Common myeloid progenitor, CD34-positive (primary cell): Measurements from ENCODE around the gene NIPAL4.

Experiments used
- CTCF ChIA-PET: fragments of 350-600 bp; sonication (Branson Sonifier 250); formaldehyde crosslinking; loops from one replicate; lab custom pipeline; 2021; ENCODE audit warnings: antibody characterized with exemption; lab: Charles Lee
- POLR2A ChIA-PET: fragments of 350-600 bp; sonication (Branson Sonifier 250); formaldehyde crosslinking; loops from one replicate; lab custom pipeline; 2021; ENCODE audit warnings: antibody characterized with exemption; lab: Charles Lee
- DNase-seq, 3 donors: peaks; one replicate each; pipeline versions ENCODE4 v3.0.0 to v3.0.0-alpha.2; 2013
- H3K27ac ChIP-seq, 2 experiments: 1 replicate in 1 of 2; 2 replicates in 1 of 2; pipeline ENCODE4 v1.7.0; 2013; ENCODE audit warnings: inconsistent platforms in 2 of 2, low read length in 2 of 2, mild to moderate bottlenecking in 2 of 2, low read depth in 1 of 2, moderate library complexity in 1 of 2; ENCODE audit not compliant: severe bottlenecking in 2 of 2, insufficient read depth in 1 of 2, poor library complexity in 1 of 2
- H3K27me3 ChIP-seq, 5 experiments: replicated peaks in 2 of 5; 1 replicate in 3 of 5; 2 replicates in 2 of 5; pipeline versions ENCODE4 v1.6.1 to v1.7.0; 2013; ENCODE audit warnings: low read length in 4 of 5, mild to moderate bottlenecking in 2 of 5, moderate library complexity in 2 of 5, inconsistent platforms in 1 of 5; ENCODE audit not compliant: insufficient read depth in 5 of 5, control insufficient read depth in 4 of 5
- H3K36me3 ChIP-seq, 4 experiments: 1 replicate in 2 of 4; 2 replicates in 2 of 4; pipeline versions ENCODE4 v1.6.1 to v1.7.0; 2013; ENCODE audit warnings: low read length in 3 of 4, control low read depth in 1 of 4, mild to moderate bottlenecking in 1 of 4; ENCODE audit not compliant: control insufficient read depth in 4 of 4, insufficient read depth in 4 of 4
- H3K4me1 ChIP-seq, 4 experiments: 1 replicate in 3 of 4; 2 replicates in 1 of 4; pipeline versions ENCODE4 v1.6.1 to v1.7.1; 2013; ENCODE audit warnings: low read length in 3 of 4, mild to moderate bottlenecking in 3 of 4, control low read depth in 1 of 4, inconsistent platforms in 1 of 4, moderate library complexity in 1 of 4; ENCODE audit not compliant: control insufficient read depth in 4 of 4, insufficient read depth in 4 of 4; ENCODE audit errors: control extremely low read depth in 1 of 4
- H3K4me3 ChIP-seq, 7 experiments: 1 replicate in 4 of 7; 2 replicates in 3 of 7; pipeline versions ENCODE4 v1.5.1 to v1.7.0; 2013; ENCODE audit warnings: mild to moderate bottlenecking in 7 of 7, low read length in 6 of 7, moderate library complexity in 6 of 7, inconsistent platforms in 2 of 7, low read depth in 2 of 7, control low read depth in 1 of 7; ENCODE audit not compliant: insufficient read depth in 4 of 7, control insufficient read depth in 1 of 7; ENCODE audit errors: extremely low read depth in 1 of 7
- H3K9me3 ChIP-seq, 5 experiments: 1 replicate in 4 of 5; 2 replicates in 1 of 5; pipeline versions ENCODE4 v1.6.1 to v1.7.1; 2013; ENCODE audit warnings: low read length in 4 of 5, mild to moderate bottlenecking in 2 of 5, inconsistent platforms in 1 of 5, low read depth in 1 of 5, moderate library complexity in 1 of 5; ENCODE audit not compliant: control insufficient read depth in 4 of 5, insufficient read depth in 2 of 5; ENCODE audit errors: control extremely low read depth in 1 of 5
- WGBS: methylation state at CpG from one replicate; pipeline ENCODE4 v1.1.5; 2013; ENCODE audit not compliant: insufficient coverage; 5-methylcytosine and 5-hydroxymethylcytosine counted together

NIPAL4 gene

DNA sequence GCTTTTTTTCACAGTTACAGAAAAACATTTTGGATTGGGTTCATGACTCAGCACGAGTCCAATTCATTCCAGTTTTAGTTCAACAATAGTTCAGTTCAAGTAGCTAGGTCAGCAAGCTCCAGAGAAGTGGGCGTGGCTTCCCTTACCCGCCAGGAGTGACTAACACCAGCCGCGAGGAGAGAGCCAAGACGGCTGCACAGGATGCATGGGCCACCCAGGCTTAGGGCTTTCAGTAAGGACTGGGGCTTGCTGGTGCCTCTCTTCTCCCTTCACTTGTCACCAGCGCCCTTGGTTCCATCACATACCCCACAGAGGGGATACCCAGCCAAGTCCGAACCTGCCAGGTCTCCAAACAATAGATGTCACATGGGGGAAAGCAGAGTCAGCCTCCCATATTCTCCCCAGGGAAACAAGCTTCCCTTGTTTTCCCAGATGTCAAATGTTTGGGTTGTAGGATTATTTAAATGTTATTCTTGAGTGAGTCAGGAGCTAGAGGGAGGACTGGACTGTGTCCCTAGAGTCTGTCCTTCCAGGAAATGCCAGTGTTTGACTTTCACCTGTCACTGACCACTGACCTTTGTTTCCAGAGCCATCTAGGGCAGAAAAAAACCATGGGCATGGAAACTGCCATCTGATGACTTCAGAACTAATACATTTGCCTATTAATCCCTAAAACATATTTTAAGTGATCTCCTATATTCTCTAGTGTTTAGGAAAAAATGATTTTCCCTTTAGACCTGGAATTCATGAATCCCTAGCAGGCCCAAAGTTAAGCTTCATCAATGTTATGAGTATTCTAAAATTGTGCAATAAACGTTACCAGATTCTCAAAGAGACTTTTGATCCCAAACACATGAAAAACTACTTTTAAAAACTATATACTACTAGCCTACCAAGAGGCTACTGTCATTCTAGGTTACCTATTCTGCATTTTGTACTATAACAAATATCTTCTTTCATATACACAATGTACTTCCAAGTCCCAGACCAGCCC lies 51.9 kb downstream of the NIPAL4 start:
- peaks cover 0 to 5% (median 0%) of the 10 kb centered on the region in 4 experiments for H3K4me1 ChIP-seq
- no peaks in the 10 kb centered on the region for H3K27me3 ChIP-seq
- ChIA-PET CTCF (no interaction called here), POLR2A (no interaction called here)
- H3K9me3 ChIP-seq, result no peaks in the 10 kb centered on the region
- H3K4me3 ChIP-seq, result no peak overlapping the region
- 61% methylated on average over 7 of the region's 9 CpGs for WGBS
- no peak overlapping the region for H3K27ac ChIP-seq
- peak in 2 of 3 donors; percentile 55 to 58 for DNase-seq
- no peaks in the 10 kb centered on the region for H3K36me3 ChIP-seq

DNA sequence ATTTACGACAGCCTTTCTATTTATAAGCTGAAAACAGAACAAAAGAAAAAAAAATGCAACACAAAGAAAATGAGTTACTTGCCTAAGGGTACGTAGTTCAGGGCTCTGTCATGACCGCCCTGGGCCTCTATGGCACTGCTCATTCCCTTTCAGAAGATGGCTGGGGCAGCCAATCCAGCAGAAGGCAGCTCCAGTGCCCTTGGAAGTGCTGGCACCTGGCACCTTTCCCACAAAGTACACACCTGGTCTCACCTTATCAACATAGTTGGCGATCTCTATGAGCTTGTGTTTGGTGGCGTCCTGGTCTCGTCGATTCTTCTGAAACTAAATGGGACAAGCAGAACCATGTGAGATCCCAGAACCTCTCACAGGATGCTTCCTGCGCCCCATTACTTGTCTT lies 53.2 kb downstream of the NIPAL4 start:
- Histone ChIP-seq H3K27me3 (no peaks in the 10 kb centered on the region), H3K36me3 (no peaks in the 10 kb centered on the region), H3K4me3 (no peak overlapping the region), H3K27ac (no peak overlapping the region), H3K9me3 (no peaks in the 10 kb centered on the region), H3K4me1 (peaks cover 0 to 5% (median 0%) of the 10 kb centered on the region in 4 experiments)
- CTCF ChIA-PET, result interaction anchor here (0.8 kb wide), 1 partner anchor 36 kb away, joined by 3 read pairs; no protein-coding TSS in a partner anchor
- 88% methylated on average over 7 of the region's 8 CpGs for WGBS
- no peak for DNase-seq
- POLR2A ChIA-PET, result interaction anchor here (0.6 kb wide), 1 partner anchor 44 kb away, joined by 3 read pairs; no protein-coding TSS in a partner anchor

DNA sequence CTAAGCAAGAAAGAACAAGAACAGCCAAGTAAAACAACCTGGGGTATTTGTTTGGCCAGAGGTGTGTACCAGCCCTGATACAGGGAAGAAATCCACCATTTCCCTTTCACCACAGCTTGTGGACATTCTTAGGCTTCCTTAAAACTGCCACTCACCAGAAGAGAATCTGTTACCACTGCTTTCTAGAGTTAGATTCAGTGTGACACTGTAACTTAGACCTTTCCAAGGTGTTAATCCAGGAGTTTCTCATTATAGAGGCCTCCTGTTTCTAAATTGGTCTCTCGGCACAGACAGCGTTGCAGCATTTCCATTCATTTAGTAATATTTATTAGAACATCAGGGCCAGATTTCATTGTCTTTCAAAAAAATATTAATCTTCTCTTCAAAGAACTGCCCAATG lies 55.0 kb downstream of the NIPAL4 start:
- Histone ChIP-seq H3K27ac (no peak overlapping the region), H3K4me1 (peaks cover 0 to 5% (median 0%) of the 10 kb centered on the region in 4 experiments), H3K9me3 (no peaks in the 10 kb centered on the region), H3K27me3 (no peaks in the 10 kb centered on the region), H3K36me3 (no peaks in the 10 kb centered on the region), H3K4me3 (no peak overlapping the region)
- DNase-seq, result no peak
- ChIA-PET CTCF (no interaction called here), POLR2A (no interaction called here)
- 93% methylated on average over 2 of the region's 2 CpGs for WGBS

DNA sequence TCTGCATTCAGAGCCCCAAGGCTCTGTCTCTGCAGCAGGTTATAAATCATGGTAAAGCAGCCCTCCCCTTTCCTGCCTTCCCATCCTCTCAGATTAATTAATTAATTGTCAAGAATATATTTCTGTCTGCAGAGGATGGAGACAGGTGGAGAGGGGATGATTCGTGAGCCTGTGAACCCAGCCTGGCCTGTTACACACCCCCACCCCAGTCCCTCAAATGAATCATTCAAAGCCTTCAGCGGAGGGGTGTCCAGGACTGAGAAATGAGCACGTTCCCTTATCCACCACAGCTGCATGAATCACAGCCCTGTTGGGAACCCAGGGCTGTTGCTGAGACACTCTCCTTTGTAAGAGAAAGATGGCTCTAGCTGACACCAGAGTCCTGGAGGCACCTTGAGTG lies 56.0 kb downstream of the NIPAL4 start:
- no peaks in the 10 kb centered on the region for H3K9me3 ChIP-seq
- no peaks in the 10 kb centered on the region for H3K36me3 ChIP-seq
- CTCF ChIA-PET, result interaction anchor here (1.0 to 2.1 kb wide), 2 partner anchors 10 to 12 kb away, joined by 3 to 7 read pairs; no protein-coding TSS in a partner anchor
- H3K27me3 ChIP-seq, result no peaks in the 10 kb centered on the region
- POLR2A ChIA-PET, result no interaction called here
- WGBS, result 80% methylated on average over 1 of the region's 3 CpGs
- DNase-seq, result no peak
- peaks cover 0 to 5% (median 0%) of the 10 kb centered on the region in 4 experiments for H3K4me1 ChIP-seq
- H3K4me3 ChIP-seq, result no peak overlapping the region
- H3K27ac ChIP-seq, result no peak overlapping the region

DNA sequence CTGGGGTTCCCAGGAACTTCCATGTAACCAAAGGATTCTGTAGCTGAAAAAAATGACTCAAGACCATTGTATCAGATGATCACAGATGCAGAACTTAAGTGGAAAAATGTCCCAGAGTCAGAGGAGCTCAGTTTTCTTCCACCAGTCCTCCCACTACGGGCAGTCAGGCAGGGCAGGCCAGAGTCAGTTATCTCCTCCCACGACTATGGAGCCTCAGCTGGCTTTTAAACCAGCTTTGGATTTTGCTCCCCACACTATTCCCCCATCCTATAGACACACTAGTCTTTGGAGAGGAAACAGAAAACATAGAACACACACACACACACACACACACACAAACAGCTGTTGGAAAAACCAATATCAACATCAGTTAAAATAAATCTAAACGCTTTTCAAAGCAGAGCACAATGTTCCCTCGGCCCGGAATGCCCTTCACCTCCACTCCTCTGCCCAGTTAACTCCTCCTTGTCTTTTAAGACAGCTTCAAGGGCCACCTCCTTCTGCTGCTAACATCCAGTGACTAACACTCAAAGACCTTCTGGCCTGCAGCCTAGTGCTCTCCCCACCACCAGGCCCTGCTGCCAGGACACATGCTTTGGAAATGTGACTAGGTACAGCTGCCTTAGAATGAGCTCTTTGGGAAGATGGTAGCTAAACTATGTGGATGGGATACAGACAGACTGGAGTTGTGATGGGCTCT lies 56.8 kb downstream of the NIPAL4 start:
- DNase-seq, result no peak
- H3K27ac ChIP-seq, result no peak overlapping the region
- no peaks in the 10 kb centered on the region for H3K36me3 ChIP-seq
- POLR2A ChIA-PET, result no interaction called here
- peaks cover 0 to 5% (median 0%) of the 10 kb centered on the region in 4 experiments for H3K4me1 ChIP-seq
- no peaks in the 10 kb centered on the region for H3K27me3 ChIP-seq
- H3K9me3 ChIP-seq, result no peaks in the 10 kb centered on the region
- WGBS, result 93% methylated on average over 5 of the region's 5 CpGs
- no peak overlapping the region for H3K4me3 ChIP-seq
- CTCF ChIA-PET, result interaction anchor here (1.0 to 2.1 kb wide), 2 partner anchors 9 to 13 kb away, joined by 3 to 7 read pairs; no protein-coding TSS in a partner anchor

DNA sequence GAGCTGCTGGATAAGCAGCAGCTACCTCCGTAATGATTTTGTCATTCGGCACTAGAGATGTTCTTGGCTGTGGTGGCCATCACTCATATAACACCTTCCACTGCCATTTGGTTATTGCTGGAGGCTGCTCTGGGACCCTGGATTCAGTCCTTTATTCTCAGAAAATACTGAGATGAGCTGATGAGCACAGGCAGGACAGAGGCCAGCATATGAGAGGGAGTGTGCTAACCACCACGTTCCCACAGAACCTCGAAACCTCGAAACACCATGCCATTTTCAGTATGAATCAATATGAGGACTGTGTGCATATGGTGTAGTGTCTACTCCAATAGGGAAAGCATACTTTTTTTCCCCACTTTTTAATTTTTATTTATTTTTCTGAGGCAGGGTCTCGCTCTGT lies 59.0 kb downstream of the NIPAL4 start:
- no peaks in the 10 kb centered on the region for H3K27me3 ChIP-seq
- no peaks in the 10 kb centered on the region for H3K4me1 ChIP-seq
- H3K27ac ChIP-seq, result no peak overlapping the region
- POLR2A ChIA-PET, result no interaction called here
- H3K36me3 ChIP-seq, result no peaks in the 10 kb centered on the region
- H3K4me3 ChIP-seq, result no peak overlapping the region
- no peaks in the 10 kb centered on the region for H3K9me3 ChIP-seq
- 100% methylated on average over 3 of the region's 6 CpGs for WGBS
- CTCF ChIA-PET, result no interaction called here
- DNase-seq, result no peak
